CD4-positive, alpha-beta T cell treated with Interleukin-21 for 1 hour (primary cell): Measurements from ENCODE around the gene WDFY4.

Source experiments
- DNase-seq: peaks from one replicate; pipeline ENCODE4 v3.0.0-alpha.2; 2020

WDFY4 gene

GRCh38 chr10:48890888-48891850 lies 206.5 kb downstream of the WDFY4 start:
- DNase-seq, result no peak

- DNase-seq, result no peak
Measured at GRCh38 chr10:48894911-48895802, 210.5 kb downstream of the WDFY4 start.

- no peak for DNase-seq
Measured at GRCh38 chr10:48895803-48896195, 211.1 kb downstream of the WDFY4 start.

GRCh38 chr10:48896756-48897440 lies 212.2 kb downstream of the WDFY4 start:
- no peak for DNase-seq

GRCh38 chr10:48897441-48897790 lies 212.7 kb downstream of the WDFY4 start:
- DNase-seq, result no peak

- DNase-seq, result no peak
Measured at GRCh38 chr10:48898426-48898825, 213.8 kb downstream of the WDFY4 start.

- no peak for DNase-seq
Measured at GRCh38 chr10:48899781-48900180, 215.1 kb downstream of the WDFY4 start.

GRCh38 chr10:48900371-48900801 lies 215.7 kb downstream of the WDFY4 start:
- DNase-seq, result no peak

GRCh38 chr10:48901319-48901718 lies 216.6 kb downstream of the WDFY4 start:
- no peak for DNase-seq

- DNase-seq, result no peak
Measured at GRCh38 chr10:48902096-48902495, 217.4 kb downstream of the WDFY4 start.

- DNase-seq, result no peak
Measured at GRCh38 chr10:48903151-48903550, 218.5 kb downstream of the WDFY4 start.

- no peak for DNase-seq
Measured at GRCh38 chr10:48904861-48905260, 220.2 kb downstream of the WDFY4 start.

- DNase-seq, result no peak
Measured at GRCh38 chr10:48905311-48905710, 220.6 kb downstream of the WDFY4 start.

GRCh38 chr10:48906841-48907240 lies 222.2 kb downstream of the WDFY4 start:
- DNase-seq, result no peak

- DNase-seq, result no peak
Measured at GRCh38 chr10:48907730-48908129, 223.1 kb downstream of the WDFY4 start.

GRCh38 chr10:48910548-48910947 lies 225.9 kb downstream of the WDFY4 start:
- DNase-seq, result no peak

- no peak for DNase-seq
Measured at GRCh38 chr10:48913674-48914073, 229.0 kb downstream of the WDFY4 start.

- DNase-seq, result no peak
Measured at GRCh38 chr10:48923748-48924147, 239.1 kb downstream of the WDFY4 start.

- no peak for DNase-seq
Measured at GRCh38 chr10:48924988-48925387, 240.3 kb downstream of the WDFY4 start.

- DNase-seq, result no peak
Measured at GRCh38 chr10:48926255-48926654, 241.6 kb downstream of the WDFY4 start.

- no peak for DNase-seq
Measured at GRCh38 chr10:48926764-48927540, 242.3 kb downstream of the WDFY4 start.

- DNase-seq, result no peak
Measured at GRCh38 chr10:48929413-48929990, 244.8 kb downstream of the WDFY4 start.
